ENCODE results near the gene CHST10.

The CHST10 gene

GRCh38 chr2:100413571-100413970 lies 3.9 kb downstream of the CHST10 start:
- no peak for DNase-seq

GRCh38 chr2:100412881-100413321 lies 4.6 kb downstream of the CHST10 start:
- DNase-seq = no peak

DNA sequence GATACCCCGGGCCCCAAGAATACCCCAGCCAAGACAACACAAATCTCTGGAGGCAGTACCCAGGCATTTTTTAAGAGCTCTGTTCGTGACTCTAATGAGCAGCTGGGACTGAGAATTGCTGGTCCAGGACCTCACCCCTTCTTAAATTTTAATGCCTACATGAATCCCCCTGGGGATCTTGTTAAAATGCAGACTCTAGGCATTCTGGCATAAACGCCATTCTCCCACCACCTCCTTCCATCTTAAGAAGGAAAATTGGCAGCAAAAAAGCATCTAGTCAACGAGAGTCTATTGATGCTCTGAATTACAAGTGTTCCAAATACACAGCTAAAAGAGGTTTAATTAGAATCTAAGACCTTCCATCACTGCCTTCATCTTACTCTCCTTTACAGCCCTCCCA lies 5.0 kb downstream of the CHST10 start:
- DNase-seq = no peak

GRCh38 chr2:100411841-100412292 lies 5.6 kb downstream of the CHST10 start:
- no peak for DNase-seq

GRCh38 chr2:100409975-100410647 lies 7.4 kb downstream of the CHST10 start:
- no peak for DNase-seq

DNA sequence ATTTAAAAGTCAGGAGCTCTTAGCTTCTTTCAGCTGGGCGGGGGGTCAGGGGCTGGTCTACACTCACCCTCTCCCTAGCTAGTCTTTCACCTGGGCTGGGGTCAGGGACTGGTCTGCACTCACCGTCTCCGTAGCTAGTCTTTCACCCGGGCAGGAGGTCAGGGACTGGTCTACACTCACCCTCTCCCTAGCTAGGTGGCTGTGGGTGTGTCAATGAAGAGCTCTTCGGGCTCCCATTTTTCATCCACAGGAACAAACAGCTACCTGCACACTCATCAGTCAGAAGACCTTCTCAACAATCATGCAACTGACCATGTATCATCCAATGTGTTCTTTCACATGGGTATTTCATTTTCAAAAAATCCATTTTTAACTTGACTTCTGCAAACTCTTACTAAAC lies 8.0 kb downstream of the CHST10 start:
- DNase-seq = no peak

- DNase-seq = no peak
Measured at GRCh38 chr2:100408941-100409340, 8.5 kb downstream of the CHST10 start.

GRCh38 chr2:100408104-100408503 lies 9.4 kb downstream of the CHST10 start:
- DNase-seq = no peak

GRCh38 chr2:100407563-100407962 lies 9.9 kb downstream of the CHST10 start:
- no peak for DNase-seq

DNA sequence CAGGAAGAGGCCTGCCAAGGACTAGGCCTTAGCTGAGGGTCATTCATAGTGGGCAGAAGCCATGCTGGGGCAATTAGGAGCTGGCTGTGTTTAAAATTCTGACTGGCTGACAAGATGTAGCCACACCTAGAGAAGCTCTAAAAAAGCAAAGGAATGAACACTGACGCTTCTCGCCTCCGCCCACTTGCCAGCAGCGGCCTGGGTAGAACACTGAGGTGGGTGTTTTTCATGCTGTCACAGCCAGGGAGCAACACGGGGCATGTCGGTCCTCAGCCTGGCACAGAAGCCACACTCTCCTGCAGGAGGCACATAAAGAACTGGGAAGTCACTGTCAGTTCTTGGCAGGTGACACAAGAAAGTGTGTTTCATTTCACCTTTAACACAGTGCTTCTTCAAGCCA lies 10.4 kb downstream of the CHST10 start:
- no peak for DNase-seq

DNA sequence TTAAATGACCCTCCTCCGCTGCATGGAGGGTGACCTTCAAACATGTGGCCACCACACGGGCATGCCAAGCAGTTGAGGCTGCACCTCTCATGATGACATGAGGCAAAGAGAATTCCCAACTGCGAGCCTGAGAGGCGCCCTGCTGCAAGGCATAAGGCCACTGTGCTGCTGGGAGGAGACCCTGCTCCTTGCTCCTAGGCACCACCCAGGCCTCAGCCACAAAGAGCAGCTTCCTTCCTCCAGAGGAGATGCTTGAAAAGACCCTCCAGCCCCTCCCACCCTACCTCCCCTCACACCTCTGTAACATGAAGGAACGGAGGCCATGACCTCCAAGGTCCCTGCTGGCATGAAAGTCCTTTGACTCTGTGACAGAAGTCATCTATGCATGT lies 11.4 kb downstream of the CHST10 start:
- no peak for DNase-seq

DNA sequence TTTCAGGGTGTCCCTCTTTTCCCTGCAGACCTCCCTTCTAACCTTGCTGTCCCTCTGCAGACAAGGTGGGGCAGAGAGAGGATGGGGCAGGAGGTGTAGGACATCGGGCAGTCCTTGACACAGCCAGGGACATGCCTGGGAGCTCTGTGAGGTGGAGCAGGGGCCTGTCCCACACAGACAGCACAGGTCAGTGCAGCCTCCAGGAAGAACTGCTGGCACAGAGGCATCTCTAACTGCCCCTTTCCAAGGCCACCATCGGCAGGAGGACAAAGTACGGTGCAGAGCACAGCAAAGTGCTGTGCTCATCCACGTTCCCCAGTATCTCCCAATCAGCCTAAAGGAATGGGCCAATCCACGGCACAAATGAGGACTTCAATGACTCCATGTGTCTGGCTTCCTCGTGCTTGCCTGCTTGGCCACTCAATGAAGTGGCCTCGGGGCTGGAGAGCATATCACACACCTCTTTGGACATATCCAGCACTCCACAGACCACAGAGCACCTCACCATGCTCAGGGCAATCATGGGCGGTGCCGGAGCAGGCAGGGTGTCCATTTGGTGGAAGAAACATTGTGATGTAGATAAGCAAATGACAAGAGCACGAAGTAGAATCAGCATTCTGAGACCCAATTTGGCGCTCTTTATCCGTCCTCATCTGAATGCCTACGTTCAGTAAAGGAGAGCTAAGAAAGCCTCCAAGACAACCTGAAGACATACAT lies 11.9 kb downstream of the CHST10 start:
- no peak for DNase-seq

GRCh38 chr2:100404411-100404810 lies 13.1 kb downstream of the CHST10 start:
- DNase-seq = no peak

DNA sequence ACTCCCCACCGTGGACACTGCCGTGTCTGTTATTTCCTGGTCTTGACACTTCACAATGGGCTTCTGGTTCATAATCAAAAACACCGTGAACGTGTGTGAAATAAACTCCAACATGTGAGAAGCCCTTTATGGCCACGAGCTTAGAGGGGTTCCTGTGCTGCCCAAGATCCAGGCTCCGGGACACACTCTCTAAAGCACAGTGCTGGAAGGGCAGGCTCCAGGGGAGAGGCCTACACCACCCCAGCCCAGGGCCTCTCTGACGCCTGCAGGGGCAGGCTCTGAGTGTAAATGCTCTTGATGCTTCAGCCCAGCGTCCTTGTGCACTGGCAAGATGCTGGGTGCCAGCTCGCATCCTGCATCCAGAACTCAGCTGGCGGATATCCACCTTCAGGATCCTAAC lies 13.7 kb downstream of the CHST10 start:
- no peak for DNase-seq

- no peak for DNase-seq
Measured at GRCh38 chr2:100401268-100401667, 16.2 kb downstream of the CHST10 start.

DNA sequence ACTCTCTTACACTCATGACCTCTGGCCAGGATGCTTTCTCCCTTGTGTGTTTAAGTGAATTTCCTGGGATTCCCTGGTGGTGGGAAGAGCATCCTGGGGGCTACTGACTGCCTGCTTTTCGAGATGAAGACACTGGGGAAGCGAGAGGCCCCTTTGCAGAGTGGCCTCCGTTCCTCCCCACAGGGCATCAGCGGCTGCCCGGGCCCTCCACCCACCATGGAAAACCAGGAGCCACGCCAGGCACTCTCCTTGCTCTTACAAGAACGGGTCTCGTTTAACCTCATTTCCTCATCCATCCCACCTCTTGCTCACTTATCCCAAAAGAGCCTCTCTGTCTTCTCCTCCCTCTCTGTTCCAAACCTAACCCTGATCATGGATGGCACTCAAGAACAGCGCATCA lies 17.8 kb downstream of the CHST10 start:
- no peak for DNase-seq

DNA sequence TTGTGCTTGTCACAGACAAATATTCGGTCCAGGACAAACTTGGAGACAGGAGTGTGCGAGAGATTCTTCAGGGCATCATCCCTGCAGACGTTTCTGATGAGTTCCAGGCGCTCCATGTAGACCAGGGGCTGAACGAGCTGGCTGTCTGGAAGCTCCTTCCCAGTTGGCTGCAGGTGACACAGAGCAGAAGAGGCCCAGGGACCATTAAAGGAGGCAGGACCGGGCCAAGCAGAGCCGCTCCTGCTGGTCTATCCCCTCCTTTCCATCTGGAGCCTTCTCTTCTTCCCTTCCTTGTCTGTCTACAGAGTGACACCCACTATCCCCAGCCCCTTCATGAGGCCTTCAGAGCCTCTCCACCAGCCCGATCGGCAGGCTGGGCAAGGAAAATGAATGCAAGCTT lies 19.5 kb downstream of the CHST10 start:
- DNase-seq = no peak

GRCh38 chr2:100397118-100397860 lies 20.2 kb downstream of the CHST10 start:
- DNase-seq = no peak

DNA sequence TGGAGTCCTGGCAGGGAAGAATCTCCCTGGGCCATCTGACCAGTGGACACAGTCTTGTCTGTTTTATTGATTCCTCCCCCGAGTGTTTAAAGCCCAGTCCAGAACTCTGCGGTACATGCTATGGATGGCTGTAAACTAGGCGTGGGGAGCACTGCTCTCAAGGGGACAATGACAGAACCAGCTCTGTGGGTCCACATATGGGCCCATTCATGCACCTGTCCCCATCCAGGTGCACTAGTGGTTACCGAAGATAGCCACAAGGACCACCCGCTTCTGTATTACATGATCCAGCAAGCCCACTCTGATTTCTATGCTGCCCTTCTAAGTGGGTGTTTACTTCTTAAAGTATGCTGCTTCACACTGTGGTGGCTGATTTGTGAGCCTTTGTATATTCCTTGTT lies 21.0 kb downstream of the CHST10 start:
- no peak for DNase-seq

GRCh38 chr2:100395532-100396350 lies 21.7 kb downstream of the CHST10 start:
- DNase-seq = no peak

DNA sequence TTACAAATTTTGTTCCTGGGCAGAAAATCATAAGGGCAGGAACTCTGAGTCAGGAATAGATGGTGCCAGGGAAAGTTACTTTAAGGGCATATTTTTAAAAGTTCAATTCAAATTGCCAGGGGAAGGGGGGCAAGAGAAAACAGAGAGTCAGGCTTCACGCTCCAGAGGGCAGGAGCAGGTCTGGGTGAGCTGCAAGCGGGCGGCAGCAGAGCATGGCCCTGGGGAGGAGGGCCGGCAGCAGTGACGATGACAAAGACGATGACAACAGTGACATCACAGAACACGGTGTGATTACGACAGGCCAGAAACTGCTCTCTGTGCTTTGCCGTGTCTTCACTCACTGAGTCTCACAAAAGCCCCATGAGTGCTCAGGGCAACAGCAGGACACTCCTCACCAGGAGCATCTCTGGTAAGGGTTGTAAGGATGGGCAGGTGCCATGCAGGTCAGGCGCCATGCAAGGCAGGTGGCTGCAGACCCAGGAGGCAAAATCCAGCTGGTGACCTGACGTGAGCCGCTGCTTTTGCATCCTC lies 23.3 kb downstream of the CHST10 start:
- DNase-seq = no peak

GRCh38 chr2:100393362-100393761 lies 24.1 kb downstream of the CHST10 start:
- no peak for DNase-seq

DNA sequence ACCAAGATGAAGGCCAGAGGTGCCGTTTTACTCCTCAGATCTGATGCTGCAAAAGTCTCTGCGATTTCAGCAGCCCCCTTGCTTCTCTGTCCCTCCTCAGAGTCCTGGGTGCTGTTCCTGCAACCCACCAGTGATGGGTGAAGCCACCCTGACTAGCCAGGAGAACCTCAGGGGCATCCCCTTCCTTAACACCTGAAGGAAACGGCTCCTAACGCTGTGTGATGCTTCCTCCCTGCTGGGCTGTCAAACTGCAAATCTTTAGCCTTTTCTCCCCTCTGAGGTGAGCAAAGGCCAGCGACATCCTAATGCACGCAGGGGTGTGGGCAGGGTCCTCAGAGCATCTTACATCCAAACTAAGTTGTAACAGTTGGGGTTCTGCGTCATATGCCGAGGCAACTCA lies 24.8 kb downstream of the CHST10 start:
- DNase-seq = no peak

Measured in NCI-H226 (cell line).